Vagina (tissue), 2 donors: Measurements from ENCODE around the gene ATP2A3.

ENCODE experiments used
- CTCF ChIP-seq, 3 experiments: fragments of 450-650 bp in 2 of 3; fragments of 200-600 bp in 1 of 3; sonication (generic) in 1 of 3; IDR thresholded peaks; one replicate each; pipeline ENCODE4 v1.5.1; 2017 to 2019; ENCODE audit warnings: antibody characterized with exemption in 3 of 3, mild to moderate bottlenecking in 2 of 3, moderate library complexity in 2 of 3
- POLR2A ChIP-seq, 2 donors: fragments of 450-650 bp; IDR thresholded peaks; one replicate each; pipeline ENCODE4 v1.6.1; 2017; ENCODE audit warnings: antibody characterized with exemption in 2 of 2, mild to moderate bottlenecking in 2 of 2, moderate library complexity in 2 of 2
- POLR2AphosphoS5 ChIP-seq, 2 donors: sonication (generic); formaldehyde crosslinking; IDR thresholded peaks; one replicate each; pipeline ENCODE4 v1.9.0; 2017; ENCODE audit warnings: antibody characterized with exemption in 2 of 2, mild to moderate bottlenecking in 2 of 2, low read depth in 1 of 2; ENCODE audit not compliant: insufficient read depth in 1 of 2

DNA sequence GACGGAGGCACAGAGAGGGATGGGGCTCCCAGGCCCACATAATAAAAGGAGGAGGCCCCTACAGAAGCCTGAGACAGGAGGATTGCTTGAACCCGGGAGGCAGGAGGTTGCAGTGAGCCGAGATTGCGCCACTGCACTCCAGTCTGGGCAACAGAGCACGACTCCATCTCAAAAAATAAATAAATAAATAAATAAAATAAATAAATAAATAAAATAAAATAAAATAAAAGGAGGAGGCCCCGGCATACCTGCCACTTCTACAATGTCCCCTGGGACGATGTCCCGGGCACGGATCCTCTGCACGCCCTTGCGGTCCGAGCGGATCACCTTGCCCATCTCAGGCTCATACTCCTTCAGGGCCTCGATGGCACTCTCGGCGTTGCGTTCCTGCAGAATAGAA, 13.2 kb downstream of the ATP2A3 start:
- no peak for TF ChIP-seq POLR2A (IDR thresholded peaks at IDR 0.05)
- TF ChIP-seq CTCF (IDR thresholded peaks at IDR 0.05), result no peak
- no peak for TF ChIP-seq POLR2AphosphoS5 (IDR thresholded peaks at IDR 0.05; ENCODE audit: insufficient read depth in 1 of 2, low read depth in 1 of 2)
